ENCODE data around the gene CIAO1. TPM values are rescaled to one million over a fixed set of nuclear protein-coding genes. Genes with fewer than 3 reads are reported as not detected.

Gene CIAO1
- total and polyA plus RNA-seq, 2 experiments from 2014 or later, result 71.2 to 90.1 TPM

DNA sequence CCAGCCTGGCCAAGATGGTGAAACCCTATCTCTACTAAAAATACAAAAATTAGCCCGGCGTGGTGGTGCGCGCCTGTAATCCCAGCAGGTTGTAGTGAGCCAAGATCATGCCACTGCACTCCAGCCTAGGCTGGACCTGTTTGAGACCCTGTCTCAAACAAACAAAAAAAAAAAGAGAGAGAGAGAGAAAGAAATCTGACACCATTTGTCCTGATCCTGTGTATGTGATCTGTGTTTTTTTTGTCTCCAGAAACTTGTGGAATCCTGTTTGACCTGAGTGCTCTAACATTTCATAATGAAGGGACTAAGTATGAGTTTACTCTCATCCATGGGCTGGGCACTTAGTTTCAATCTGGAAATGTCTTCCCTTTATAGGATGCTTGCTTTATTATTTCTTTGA lies 52.7 kb downstream of the CIAO1 start:
- H3K9me2 ChIP-seq (replicated peaks; ENCODE audit: insufficient read depth), result no peaks in the 10 kb centered on the region
- TF ChIP-seq EZH2phosphoT487 (IDR thresholded peaks at IDR 0.05; ENCODE audit: low read depth, severe bottlenecking, unreplicated experiment) (no peak), EZH2 (IDR thresholded peaks at IDR 0.05; ENCODE audit: borderline replicate concordance) (no peak)
- TF ChIP-seq, protein P1, sequence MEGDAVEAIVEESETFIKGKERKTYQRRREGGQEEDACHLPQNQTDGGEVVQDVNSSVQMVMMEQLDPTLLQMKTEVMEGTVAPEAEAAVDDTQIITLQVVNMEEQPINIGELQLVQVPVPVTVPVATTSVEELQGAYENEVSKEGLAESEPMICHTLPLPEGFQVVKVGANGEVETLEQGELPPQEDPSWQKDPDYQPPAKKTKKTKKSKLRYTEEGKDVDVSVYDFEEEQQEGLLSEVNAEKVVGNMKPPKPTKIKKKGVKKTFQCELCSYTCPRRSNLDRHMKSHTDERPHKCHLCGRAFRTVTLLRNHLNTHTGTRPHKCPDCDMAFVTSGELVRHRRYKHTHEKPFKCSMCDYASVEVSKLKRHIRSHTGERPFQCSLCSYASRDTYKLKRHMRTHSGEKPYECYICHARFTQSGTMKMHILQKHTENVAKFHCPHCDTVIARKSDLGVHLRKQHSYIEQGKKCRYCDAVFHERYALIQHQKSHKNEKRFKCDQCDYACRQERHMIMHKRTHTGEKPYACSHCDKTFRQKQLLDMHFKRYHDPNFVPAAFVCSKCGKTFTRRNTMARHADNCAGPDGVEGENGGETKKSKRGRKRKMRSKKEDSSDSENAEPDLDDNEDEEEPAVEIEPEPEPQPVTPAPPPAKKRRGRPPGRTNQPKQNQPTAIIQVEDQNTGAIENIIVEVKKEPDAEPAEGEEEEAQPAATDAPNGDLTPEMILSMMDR (IDR thresholded peaks at IDR 0.05; ENCODE audit: poor library complexity), result no peak
- H3K36me3 ChIP-seq (replicated peaks; ENCODE audit: insufficient read depth, low read depth), result no peaks in the 10 kb centered on the region
- no peaks in the 10 kb centered on the region for H3K79me2 ChIP-seq
- DNase-seq (ENCODE audit: low spot score), result no peak
- no peak overlapping the region for H3K4me2 ChIP-seq
- no peak overlapping the region for H2AFZ ChIP-seq
- H3K4me1 ChIP-seq (ENCODE audit: insufficient read depth), result peaks cover 5% of the 10 kb centered on the region
- no peaks in the 10 kb centered on the region for H3K9me3 ChIP-seq (ENCODE audit: low read depth)
- no peak overlapping the region for H3K27ac ChIP-seq
- 92% methylated on average over 4 of the region's 4 CpGs for WGBS (ENCODE audit: low lambda C conversion rate, missing lambda C conversion rate)
- peaks cover 52% of the 10 kb centered on the region for H3K27me3 ChIP-seq
- no peak overlapping the region for H3K4me3 ChIP-seq
- no peaks in the 10 kb centered on the region for H4K20me1 ChIP-seq (ENCODE audit: insufficient read depth, poor library complexity, severe bottlenecking)

DNA sequence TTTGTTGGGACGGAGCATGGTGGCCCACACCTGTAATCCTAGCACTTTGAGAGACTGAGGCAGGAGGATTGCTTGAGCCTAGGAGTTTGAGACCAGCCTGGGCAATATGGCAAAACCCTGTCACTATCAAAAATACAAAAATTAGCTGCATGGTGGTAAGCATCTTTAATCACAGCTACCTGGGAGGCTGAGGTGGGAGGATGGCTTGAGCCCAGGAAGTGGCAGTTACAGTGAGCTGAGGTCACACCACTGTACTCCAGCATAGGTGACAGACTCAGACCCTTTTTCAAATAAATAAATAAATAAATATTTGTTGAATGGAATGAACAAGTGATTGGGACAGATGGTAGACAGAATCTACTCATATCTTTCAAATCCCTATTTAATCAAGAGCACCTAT lies 53.4 kb downstream of the CIAO1 start:
- no peak overlapping the region for H3K27ac ChIP-seq
- peaks cover 59% of the 10 kb centered on the region for H3K27me3 ChIP-seq
- H2AFZ ChIP-seq, result no peak overlapping the region
- peaks cover 5% of the 10 kb centered on the region for H3K4me1 ChIP-seq (ENCODE audit: insufficient read depth)
- H3K4me2 ChIP-seq, result no peak overlapping the region
- TF ChIP-seq EZH2 (IDR thresholded peaks at IDR 0.05; ENCODE audit: borderline replicate concordance) (no peak), EZH2phosphoT487 (IDR thresholded peaks at IDR 0.05; ENCODE audit: low read depth, severe bottlenecking, unreplicated experiment) (no peak)
- TF ChIP-seq, protein P1 (IDR thresholded peaks at IDR 0.05; ENCODE audit: poor library complexity), result no peak
- 91% methylated on average over 1 of the region's 1 CpG for WGBS (ENCODE audit: low lambda C conversion rate, missing lambda C conversion rate)
- H3K9me3 ChIP-seq (ENCODE audit: low read depth), result no peaks in the 10 kb centered on the region
- H3K9me2 ChIP-seq (replicated peaks; ENCODE audit: insufficient read depth), result no peaks in the 10 kb centered on the region
- H3K79me2 ChIP-seq, result no peaks in the 10 kb centered on the region
- no peak overlapping the region for H3K4me3 ChIP-seq
- DNase-seq (ENCODE audit: low spot score), result no peak
- H3K36me3 ChIP-seq (replicated peaks; ENCODE audit: insufficient read depth, low read depth), result no peaks in the 10 kb centered on the region
- no peaks in the 10 kb centered on the region for H4K20me1 ChIP-seq (ENCODE audit: insufficient read depth, poor library complexity, severe bottlenecking)

DNA sequence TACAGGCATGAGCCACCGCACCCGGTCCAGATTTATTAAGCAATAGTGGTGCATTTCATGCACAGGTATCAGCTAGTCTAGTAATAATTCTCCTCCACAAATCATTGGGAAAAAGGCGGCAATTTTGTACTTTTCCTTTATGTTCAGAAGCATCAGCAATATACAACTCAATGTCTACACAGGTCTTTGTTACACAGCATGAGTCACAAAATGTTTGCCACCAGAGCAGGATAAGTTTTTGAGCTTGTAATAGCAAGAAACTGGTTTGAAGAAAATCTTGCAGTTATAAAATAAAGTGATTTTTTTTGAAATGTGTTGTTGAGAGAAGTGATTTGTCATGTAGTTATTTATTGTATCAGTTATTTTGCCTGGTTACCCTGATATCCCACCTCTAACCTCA lies 54.3 kb downstream of the CIAO1 start:
- H3K4me2 ChIP-seq, result no peak overlapping the region
- TF ChIP-seq, protein P1 (IDR thresholded peaks at IDR 0.05; ENCODE audit: poor library complexity), result no peak
- TF ChIP-seq EZH2phosphoT487 (IDR thresholded peaks at IDR 0.05; ENCODE audit: low read depth, severe bottlenecking, unreplicated experiment) (no peak), EZH2 (IDR thresholded peaks at IDR 0.05; ENCODE audit: borderline replicate concordance) (no peak)
- no peaks in the 10 kb centered on the region for H3K9me3 ChIP-seq (ENCODE audit: low read depth)
- 75% methylated on average over 3 of the region's 3 CpGs for WGBS (ENCODE audit: low lambda C conversion rate, missing lambda C conversion rate)
- H3K79me2 ChIP-seq, result no peaks in the 10 kb centered on the region
- no peaks in the 10 kb centered on the region for H4K20me1 ChIP-seq (ENCODE audit: insufficient read depth, poor library complexity, severe bottlenecking)
- no peak overlapping the region for H3K4me3 ChIP-seq
- no peaks in the 10 kb centered on the region for H3K36me3 ChIP-seq (replicated peaks; ENCODE audit: insufficient read depth, low read depth)
- H3K9me2 ChIP-seq (replicated peaks; ENCODE audit: insufficient read depth), result no peaks in the 10 kb centered on the region
- H3K4me1 ChIP-seq (ENCODE audit: insufficient read depth), result peaks cover 5% of the 10 kb centered on the region
- no peak overlapping the region for H3K27ac ChIP-seq
- no peak for DNase-seq (ENCODE audit: low spot score)
- no peak overlapping the region for H2AFZ ChIP-seq
- H3K27me3 ChIP-seq, result peaks cover 65% of the 10 kb centered on the region
